ENCODE results near the gene EDN1. TPM values are rescaled to one million over a fixed set of nuclear protein-coding genes. Genes with fewer than 3 reads are reported as not detected.

The EDN1 gene
- total RNA-seq, 1 donor from 2014 or later: 64.4 TPM

DNA sequence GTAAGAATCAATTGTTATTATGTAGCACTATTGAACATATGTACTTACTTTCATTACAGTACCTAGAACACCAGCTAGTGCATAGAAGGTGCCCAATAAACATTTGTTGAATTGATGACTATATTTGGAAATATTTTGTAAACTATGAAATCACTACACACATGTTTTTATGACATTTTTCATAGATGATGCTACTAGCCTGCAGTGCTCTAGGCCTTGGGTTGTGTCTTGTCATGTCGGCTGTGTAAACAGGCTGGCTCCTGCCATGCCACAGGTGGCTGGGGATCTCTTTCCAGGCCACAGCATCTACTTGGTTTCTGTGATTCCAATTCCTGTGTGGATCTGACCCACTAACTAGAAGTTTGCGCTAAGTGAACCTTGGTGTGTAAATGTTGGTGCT is 43.3 kb upstream of the EDN1 start:
- TF ChIP-seq EZH2 (IDR thresholded peaks at IDR 0.05; ENCODE audit: insufficient read depth, low read length): no peak
- TF ChIP-seq, protein P1, sequence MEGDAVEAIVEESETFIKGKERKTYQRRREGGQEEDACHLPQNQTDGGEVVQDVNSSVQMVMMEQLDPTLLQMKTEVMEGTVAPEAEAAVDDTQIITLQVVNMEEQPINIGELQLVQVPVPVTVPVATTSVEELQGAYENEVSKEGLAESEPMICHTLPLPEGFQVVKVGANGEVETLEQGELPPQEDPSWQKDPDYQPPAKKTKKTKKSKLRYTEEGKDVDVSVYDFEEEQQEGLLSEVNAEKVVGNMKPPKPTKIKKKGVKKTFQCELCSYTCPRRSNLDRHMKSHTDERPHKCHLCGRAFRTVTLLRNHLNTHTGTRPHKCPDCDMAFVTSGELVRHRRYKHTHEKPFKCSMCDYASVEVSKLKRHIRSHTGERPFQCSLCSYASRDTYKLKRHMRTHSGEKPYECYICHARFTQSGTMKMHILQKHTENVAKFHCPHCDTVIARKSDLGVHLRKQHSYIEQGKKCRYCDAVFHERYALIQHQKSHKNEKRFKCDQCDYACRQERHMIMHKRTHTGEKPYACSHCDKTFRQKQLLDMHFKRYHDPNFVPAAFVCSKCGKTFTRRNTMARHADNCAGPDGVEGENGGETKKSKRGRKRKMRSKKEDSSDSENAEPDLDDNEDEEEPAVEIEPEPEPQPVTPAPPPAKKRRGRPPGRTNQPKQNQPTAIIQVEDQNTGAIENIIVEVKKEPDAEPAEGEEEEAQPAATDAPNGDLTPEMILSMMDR (IDR thresholded peaks at IDR 0.05; ENCODE audit: insufficient read depth, low read depth, low read length): no peak
- Histone ChIP-seq H3K4me2 (ENCODE audit: low read length) (no peak overlapping the region), H3K4me1 (ENCODE audit: insufficient read depth, low read length) (no peaks in the 10 kb centered on the region), H4K20me1 (ENCODE audit: insufficient read depth, low read length) (no peaks in the 10 kb centered on the region), H3K9me3 (ENCODE audit: insufficient read depth, low read depth, low read length) (no peaks in the 10 kb centered on the region), H3K27ac (ENCODE audit: low read depth, low read length) (no peak overlapping the region), H3K9ac (ENCODE audit: low read length) (no peak overlapping the region), H3K27me3 (ENCODE audit: insufficient read depth, low read length) (no peaks in the 10 kb centered on the region), H3K4me3 (ENCODE audit: insufficient read depth, low read depth, low read length) (no peak overlapping the region), H3K36me3 (ENCODE audit: insufficient read depth, low read length) (no peaks in the 10 kb centered on the region), H3K79me2 (ENCODE audit: insufficient read depth, low read length) (no peaks in the 10 kb centered on the region), H2AFZ (ENCODE audit: low read depth, low read length) (no peak overlapping the region)
- FAIRE-seq (no peak), DNase-seq (ENCODE audit: low read depth) (no peak)
- no peak overlapping the region for H3K27ac Mint-ChIP-seq (ENCODE audit: unreplicated experiment)
- H3K36me3 Mint-ChIP-seq (ENCODE audit: low read depth, unreplicated experiment): no peaks in the 10 kb centered on the region
- no peak overlapping the region for H3K4me3 Mint-ChIP-seq (ENCODE audit: unreplicated experiment)
- H3K9me3 Mint-ChIP-seq (ENCODE audit: unreplicated experiment): no peaks in the 10 kb centered on the region
- peaks cover 5% of the 10 kb centered on the region for H3K27me3 Mint-ChIP-seq (ENCODE audit: low read depth, unreplicated experiment)
- no peaks in the 10 kb centered on the region for H3K4me1 Mint-ChIP-seq (ENCODE audit: low read depth, unreplicated experiment)

DNA sequence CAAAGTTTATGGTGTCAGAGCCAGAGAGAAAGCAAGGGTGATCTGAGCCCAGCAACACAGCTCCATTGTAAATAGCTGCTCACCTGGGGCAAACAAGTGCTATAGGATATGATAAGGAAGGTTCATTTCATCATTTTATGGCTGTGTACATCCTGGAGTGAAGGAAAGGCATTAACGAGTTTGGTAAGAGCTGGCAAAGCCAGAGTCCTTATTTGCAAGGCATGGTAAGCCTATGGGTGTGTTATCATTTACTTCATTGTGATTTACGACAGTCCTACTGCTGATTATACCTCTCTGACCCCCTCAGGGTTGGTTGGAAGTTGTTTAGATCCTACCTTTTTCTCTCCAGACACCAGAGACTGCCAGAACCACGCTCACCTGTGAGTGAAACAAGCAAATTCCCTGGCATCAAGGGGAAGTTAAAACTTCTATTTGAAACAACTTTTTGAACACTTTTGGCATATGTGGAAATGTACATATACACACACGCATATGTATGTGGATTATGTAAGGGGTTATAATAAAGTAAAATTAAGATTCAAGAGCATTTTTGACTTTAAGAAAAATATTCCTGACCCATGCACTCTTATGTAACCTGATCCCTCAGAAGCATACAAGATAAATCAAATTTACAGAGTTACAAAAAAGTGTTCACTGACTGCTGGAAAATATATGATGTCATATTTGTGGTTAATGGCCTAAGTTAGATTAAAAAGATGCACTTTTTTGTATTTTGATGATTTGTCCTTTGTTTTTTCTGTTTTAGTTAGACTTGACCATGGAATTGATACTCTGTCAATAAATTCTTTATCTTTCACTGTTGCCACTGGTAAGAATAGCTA is 40.4 kb upstream of the EDN1 start:
- Histone ChIP-seq H3K9me3 (ENCODE audit: insufficient read depth, low read depth, low read length) (no peaks in the 10 kb centered on the region), H3K4me1 (ENCODE audit: insufficient read depth, low read length) (no peaks in the 10 kb centered on the region), H3K4me2 (ENCODE audit: low read length) (no peak overlapping the region), H3K27ac (ENCODE audit: low read depth, low read length) (no peak overlapping the region), H3K27me3 (ENCODE audit: insufficient read depth, low read length) (no peaks in the 10 kb centered on the region), H3K36me3 (ENCODE audit: insufficient read depth, low read length) (no peaks in the 10 kb centered on the region), H4K20me1 (ENCODE audit: insufficient read depth, low read length) (no peaks in the 10 kb centered on the region), H2AFZ (ENCODE audit: low read depth, low read length) (no peak overlapping the region), H3K9ac (ENCODE audit: low read length) (no peak overlapping the region), H3K4me3 (ENCODE audit: insufficient read depth, low read depth, low read length) (no peak overlapping the region), H3K79me2 (ENCODE audit: insufficient read depth, low read length) (no peaks in the 10 kb centered on the region)
- TF ChIP-seq EZH2 (IDR thresholded peaks at IDR 0.05; ENCODE audit: insufficient read depth, low read length): no peak
- TF ChIP-seq, protein P1 (IDR thresholded peaks at IDR 0.05; ENCODE audit: insufficient read depth, low read depth, low read length): no peak
- no peak overlapping the region for H3K4me3 Mint-ChIP-seq (ENCODE audit: unreplicated experiment)
- FAIRE-seq (no peak), DNase-seq (ENCODE audit: low read depth) (no peak)
- H3K27me3 Mint-ChIP-seq (ENCODE audit: low read depth, unreplicated experiment): peaks cover 8% of the 10 kb centered on the region
- H3K27ac Mint-ChIP-seq (ENCODE audit: unreplicated experiment): no peak overlapping the region
- H3K9me3 Mint-ChIP-seq (ENCODE audit: unreplicated experiment): no peaks in the 10 kb centered on the region
- no peaks in the 10 kb centered on the region for H3K4me1 Mint-ChIP-seq (ENCODE audit: low read depth, unreplicated experiment)
- H3K36me3 Mint-ChIP-seq (ENCODE audit: low read depth, unreplicated experiment): no peaks in the 10 kb centered on the region

DNA sequence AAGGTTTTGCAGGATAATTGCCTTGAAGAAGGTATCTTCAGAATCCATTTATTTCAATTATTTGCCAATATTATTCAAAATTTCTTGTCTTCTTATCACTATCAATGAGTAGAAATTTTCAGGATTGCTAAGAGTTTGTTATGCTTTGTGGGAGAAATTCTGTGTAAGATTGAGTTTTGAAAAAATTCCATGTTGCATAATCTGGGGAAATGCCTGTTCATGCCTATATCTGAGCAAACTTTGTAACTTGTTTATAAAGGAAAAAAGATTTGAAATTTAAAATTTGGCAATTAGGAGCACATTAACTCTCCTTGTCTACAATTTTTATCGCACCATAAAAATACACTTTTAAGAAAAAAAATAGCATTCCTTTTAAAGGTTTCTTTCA is 39.8 kb upstream of the EDN1 start:
- Histone ChIP-seq H3K9ac (ENCODE audit: low read length) (no peak overlapping the region), H3K36me3 (ENCODE audit: insufficient read depth, low read length) (no peaks in the 10 kb centered on the region), H4K20me1 (ENCODE audit: insufficient read depth, low read length) (no peaks in the 10 kb centered on the region), H3K27ac (ENCODE audit: low read depth, low read length) (no peak overlapping the region), H3K4me2 (ENCODE audit: low read length) (no peak overlapping the region), H2AFZ (ENCODE audit: low read depth, low read length) (no peak overlapping the region), H3K4me1 (ENCODE audit: insufficient read depth, low read length) (no peaks in the 10 kb centered on the region), H3K4me3 (ENCODE audit: insufficient read depth, low read depth, low read length) (no peak overlapping the region), H3K79me2 (ENCODE audit: insufficient read depth, low read length) (no peaks in the 10 kb centered on the region), H3K27me3 (ENCODE audit: insufficient read depth, low read length) (no peaks in the 10 kb centered on the region), H3K9me3 (ENCODE audit: insufficient read depth, low read depth, low read length) (no peaks in the 10 kb centered on the region)
- Mint-ChIP-seq H3K9me3 (ENCODE audit: unreplicated experiment) (no peaks in the 10 kb centered on the region), H3K4me1 (ENCODE audit: low read depth, unreplicated experiment) (no peaks in the 10 kb centered on the region), H3K4me3 (ENCODE audit: unreplicated experiment) (no peak overlapping the region), H3K27me3 (ENCODE audit: low read depth, unreplicated experiment) (peaks cover 8% of the 10 kb centered on the region), H3K27ac (ENCODE audit: unreplicated experiment) (no peak overlapping the region), H3K36me3 (ENCODE audit: low read depth, unreplicated experiment) (no peaks in the 10 kb centered on the region)
- FAIRE-seq (no peak), DNase-seq (ENCODE audit: low read depth) (no peak)
- no peak for TF ChIP-seq EZH2 (IDR thresholded peaks at IDR 0.05; ENCODE audit: insufficient read depth, low read length)
- TF ChIP-seq, protein P1 (IDR thresholded peaks at IDR 0.05; ENCODE audit: insufficient read depth, low read depth, low read length): no peak

All from astrocyte (in vitro differentiated cells and primary cell).